Measurements from ENCODE around the gene TTC12.

DNA sequence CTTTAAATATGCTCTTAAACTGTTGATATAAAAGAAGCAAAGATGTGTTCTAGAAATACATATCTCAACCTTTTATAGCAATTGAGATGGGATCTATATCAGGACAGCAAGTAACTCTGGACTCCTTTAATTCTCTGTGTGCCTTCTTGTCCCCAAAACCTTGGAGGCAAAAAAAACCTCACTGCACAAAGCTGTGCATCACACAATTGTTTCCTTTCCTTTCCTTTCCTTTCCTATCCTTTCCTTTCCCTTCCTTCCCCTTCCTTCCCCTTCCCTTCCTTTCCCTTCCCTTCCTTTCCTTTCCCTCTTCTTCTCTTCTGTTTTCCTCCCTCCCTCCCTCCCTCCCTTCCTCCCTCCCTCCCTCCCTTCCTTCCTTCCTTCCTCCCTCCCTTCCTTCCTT is 9.5 kb upstream of the TTC12 start:
- TF ChIP-seq CTCF (IDR thresholded peaks at IDR 0.05) (no peak), POLR2AphosphoS5 (IDR thresholded peaks at IDR 0.05) (no peak), POLR2A (IDR thresholded peaks at IDR 0.05) (no peak)

Measured in prostate gland (tissue), 2 donors.